Esophagus squamous epithelium (tissue), 5 donors: ENCODE measurements around the gene TNNT1. TPM values are rescaled to one million over a fixed set of nuclear protein-coding genes. Genes with fewer than 3 reads are reported as not detected.
A peak's percentile ranks its signal among the peaks of the same experiment; 100 is the strongest.

Source experiments
- DNase-seq: peaks from one replicate; lab custom pipeline; 2025; lab: John Stamatoyannopoulos, UW
- H3K27ac ChIP-seq, 4 donors: fragments of 200-600 bp; sonication (generic); one replicate each; pipeline ENCODE4 v1.5.1; 2016 to 2019; ENCODE audit warnings: mild to moderate bottlenecking in 1 of 4
- H3K27me3 ChIP-seq, 4 donors: fragments of 200-600 bp; sonication (generic); 1 replicate in 3 of 4; 2 replicates in 1 of 4; pipeline versions ENCODE4 v1.5.1 to v1.6.0; 2017 to 2021; ENCODE audit warnings: antibody characterized with exemption in 1 of 4
- H3K36me3 ChIP-seq, 3 donors: fragments of 200-600 bp; sonication (generic); one replicate each; pipeline ENCODE4 v1.5.1; 2016 to 2019
- H3K4me1 ChIP-seq, 3 donors: fragments of 200-600 bp; sonication (generic); one replicate each; pipeline ENCODE4 v1.5.1; 2017 to 2019
- H3K4me3 ChIP-seq, 4 donors: fragments of 200-600 bp; sonication (generic); 1 replicate in 3 of 4; 2 replicates in 1 of 4; pipeline ENCODE4 v1.5.1; 2016 to 2019; ENCODE audit warnings: mild to moderate bottlenecking in 2 of 4, moderate library complexity in 1 of 4
- H3K9me3 ChIP-seq, 3 donors: fragments of 200-600 bp; sonication (generic); one replicate each; pipeline ENCODE4 v1.5.1; 2016 to 2019
- CTCF ChIP-seq, 6 experiments: fragments of 450-650 bp in 4 of 6; fragments of 200-600 bp in 2 of 6; sonication (generic) in 2 of 6; IDR thresholded peaks; one replicate each; pipeline ENCODE4 v1.5.1; 2016 to 2019; ENCODE audit warnings: antibody characterized with exemption in 6 of 6, mild to moderate bottlenecking in 4 of 6, moderate library complexity in 4 of 6
- POLR2A ChIP-seq, 4 donors: fragments of 450-650 bp; IDR thresholded peaks; one replicate each; pipeline ENCODE4 v1.6.1; 2017; ENCODE audit warnings: antibody characterized with exemption in 4 of 4, mild to moderate bottlenecking in 4 of 4, moderate library complexity in 3 of 4
- WGBS, 2 donors: methylation state at CpG; one replicate each; pipeline ENCODE4 v1.1.5; 2018; 5-methylcytosine and 5-hydroxymethylcytosine counted together
- intact Hi-C: fragments of 100-400 bp; cut with DNase I; formaldehyde crosslinking; loops from one replicate; pipeline ENCODE4 v1.15.0; 2022
- small RNA-seq, 4 donors: library from RNA; depleted of rRNA; stranded (forward); fragments of <200 nt; gene quantifications; one replicate each; pipeline ENCODE3, GENCODE V24; 2016
- total RNA-seq, 4 donors: library from RNA; depleted of rRNA; stranded (reverse); fragments of >200 nt; gene quantifications; one replicate each; pipeline ENCODE4 v1.1.0, GENCODE V29; 2016
- donor health status: DM: yes; HTN: yes; CAD: no.

The TNNT1 gene
- total RNA-seq, 4 donors from 2014 or later: 3.3 to 23.1 (median 6.2) TPM

GRCh38 chr19:55083004-55083850, 65.8 kb downstream of the TNNT1 start:
- peaks cover 0 to 10% (median 0%) of the 10 kb centered on the region in 3 donors for H3K36me3 ChIP-seq
- no peaks in the 10 kb centered on the region for H3K9me3 ChIP-seq
- H3K4me3 ChIP-seq: peak overlapping the region in 1 of 4 donors; percentile 59
- H3K27ac ChIP-seq: no peak overlapping the region
- peaks cover 0 to 86% (median 21%) of the 10 kb centered on the region in 4 donors for H3K27me3 ChIP-seq
- DNase-seq: no peak
- intact Hi-C loops: no loop called here
- peaks cover 43 to 62% (median 44%) of the 10 kb centered on the region in 3 donors for H3K4me1 ChIP-seq
- TF ChIP-seq CTCF (IDR thresholded peaks at IDR 0.05) (no peak), POLR2A (IDR thresholded peaks at IDR 0.05) (no peak)
- 61 to 83% methylated on average over 13 to 26 of the region's 42 CpGs for WGBS, 2 donors

Small RNA genes lying within 50 kb of the gene (small RNA-seq; reads per million reads assigned to genes)
- gene MIR7975: 0 reads per million in 4 donors
- 0 to 0.27 (median 0) reads per million in 4 donors for gene RF01210

Other genes with a start within 250 kb of the TNNT1 start
- gene NCR1, start 243.1 kb downstream of the TNNT1 start, total RNA-seq: not detected
- not detected for gene NLRP7, start 201.7 kb downstream of the TNNT1 start, total RNA-seq
- gene NLRP2, start 182.8 kb downstream of the TNNT1 start, total RNA-seq: 10 to 100 TPM; 10.1 to 44.4 (median 17.5) TPM
- gene GP6, start 110.9 kb downstream of the TNNT1 start, total RNA-seq: not detected
- gene RDH13, start 86.1 kb downstream of the TNNT1 start, total RNA-seq: 10 to 100 TPM; 32.2 to 68.0 (median 41.4) TPM
- gene EPS8L1, start 73.3 kb downstream of the TNNT1 start, total RNA-seq: 100 to 1,000 TPM; 151 to 341 (median 286) TPM
- gene PPP1R12C, start 31.6 kb downstream of the TNNT1 start, total RNA-seq: 10 to 100 TPM; 35.1 to 89.1 (median 43.7) TPM
- gene TNNI3, start 8.5 kb upstream of the TNNT1 start, total RNA-seq: not detected
- gene DNAAF3, start 17.4 kb upstream of the TNNT1 start, total RNA-seq: 1 to 10 TPM in 3 of 4 donors, under 1 TPM in 1; 0.53 to 2.8 (median 1.4) TPM
- gene SYT5, start 31.1 kb upstream of the TNNT1 start, total RNA-seq: under 1 TPM in 1 of 4 donors, not detected in 3; 0.22 TPM
- 1 to 10 TPM in 3 of 4 donors, under 1 TPM in 1; 0.57 to 2.0 (median 1.3) TPM for gene PTPRH, start 60.3 kb upstream of the TNNT1 start, total RNA-seq
- 1 to 10 TPM in 3 of 4 donors, not detected in 1; 1.1 to 3.6 (median 2.2) TPM for gene TMEM86B, start 79.6 kb upstream of the TNNT1 start, total RNA-seq
- 10 to 100 TPM; 30.6 to 59.2 (median 47.4) TPM for gene PPP6R1, start 109.8 kb upstream of the TNNT1 start, total RNA-seq
- 10 to 100 TPM; 27.1 to 40.7 (median 32.4) TPM for gene HSPBP1, start 130.9 kb upstream of the TNNT1 start, total RNA-seq
- gene BRSK1, start 134.8 kb upstream of the TNNT1 start, total RNA-seq: 1 to 10 TPM in 1 of 4 donors, under 1 TPM in 1, not detected in 2; 0.73 to 1.1 TPM
- 1 to 10 TPM in 1 of 4 donors, not detected in 3; 1.7 TPM for gene TMEM150B, start 176.1 kb upstream of the TNNT1 start, total RNA-seq
- gene KMT5C, start 190.7 kb upstream of the TNNT1 start, total RNA-seq: 1 to 10 TPM; 5.3 to 9.9 (median 8.2) TPM
- 1 to 10 TPM in 1 of 4 donors, under 1 TPM in 2, not detected in 1; 0.66 to 1.4 (median 0.95) TPM for gene COX6B2, start 205.5 kb upstream of the TNNT1 start, total RNA-seq
- not detected for gene GARIN5B, start 214.1 kb upstream of the TNNT1 start, total RNA-seq
- not detected for gene IL11, start 221.3 kb upstream of the TNNT1 start, total RNA-seq
- not detected for gene TMEM190, start 227.6 kb upstream of the TNNT1 start, total RNA-seq
- 10 to 100 TPM; 11.9 to 41.8 (median 27.1) TPM for gene TMEM238, start 235.1 kb upstream of the TNNT1 start, total RNA-seq
- gene RPL28, start 236.7 kb upstream of the TNNT1 start, total RNA-seq: 100 to 1,000 TPM; 395 to 866 (median 753) TPM